Activated T-cell treated with anti-CD3 and anti-CD28 coated beads, Interleukin-2, amount 50 U/mL, for 4 hours (primary cell): Measurements from ENCODE around the gene NOS1AP. TPM values are rescaled to one million over a fixed set of nuclear protein-coding genes. Genes with fewer than 3 reads are reported as not detected.
"Not testable (repeated sequence)": the region's sequence is repeated elsewhere in the genome, so short reads cannot be mapped to it uniquely, and the experiment has no call there.

Experiments
- ATAC-seq, 2 donors: fragments of 200-7000 bp; cut with Tn5 transposase; one replicate each; pipeline ENCODE4 v1.10.0; 2021
- DNase-seq: peaks from one replicate; pipeline ENCODE4 v3.0.0-alpha.2; 2020
- H3K27me3 Mint-ChIP-seq: one replicate; pipeline ENCODE4 v1.8.0; 2021; ENCODE audit warnings: low read depth, mixed read lengths
- H3K36me3 Mint-ChIP-seq: one replicate; pipeline ENCODE4 v1.8.0; 2022; ENCODE audit warnings: mixed read lengths; ENCODE audit not compliant: insufficient read depth
- H3K4me1 Mint-ChIP-seq: one replicate; pipeline ENCODE4 v1.8.0; 2021; ENCODE audit warnings: low read depth, mixed read lengths
- H3K4me3 Mint-ChIP-seq: one replicate; pipeline ENCODE4 v1.8.0; 2021; ENCODE audit warnings: mild to moderate bottlenecking, moderate library complexity, mixed read lengths
- H3K9me3 Mint-ChIP-seq: one replicate; pipeline ENCODE4 v1.8.0; 2021; ENCODE audit warnings: mixed read lengths
- total RNA-seq, 3 donors: library from RNA; stranded (reverse); gene quantifications; one replicate each; pipeline ENCODE4 v1.2.1, GENCODE V29; 2021

The NOS1AP gene
- total RNA-seq, 3 donors from 2014 or later: 0.05 to 0.37 (median 0.13) TPM

GRCh38 chr1:162404550-162405160 is 335.2 kb downstream of the NOS1AP start:
- H3K4me1 Mint-ChIP-seq: no peaks in the 10 kb centered on the region
- H3K9me3 Mint-ChIP-seq: no peaks in the 10 kb centered on the region
- H3K27me3 Mint-ChIP-seq: peaks cover 15% of the 10 kb centered on the region
- H3K4me3 Mint-ChIP-seq: no peak overlapping the region
- ATAC-seq (no peak), DNase-seq (no peak)
- H3K36me3 Mint-ChIP-seq: no peaks in the 10 kb centered on the region

GRCh38 chr1:162405800-162406199 is 336.3 kb downstream of the NOS1AP start:
- peaks cover 12% of the 10 kb centered on the region for H3K27me3 Mint-ChIP-seq
- H3K4me1 Mint-ChIP-seq: no peaks in the 10 kb centered on the region
- H3K9me3 Mint-ChIP-seq: no peaks in the 10 kb centered on the region
- no peaks in the 10 kb centered on the region for H3K36me3 Mint-ChIP-seq
- DNase-seq (no peak), ATAC-seq (no peak)
- no peak overlapping the region for H3K4me3 Mint-ChIP-seq

- DNase-seq (no peak), ATAC-seq (no peak)
- H3K9me3 Mint-ChIP-seq: no peaks in the 10 kb centered on the region
- no peaks in the 10 kb centered on the region for H3K4me1 Mint-ChIP-seq
- no peaks in the 10 kb centered on the region for H3K36me3 Mint-ChIP-seq
- H3K4me3 Mint-ChIP-seq: peak overlapping the region; percentile 7
- H3K27me3 Mint-ChIP-seq: peaks cover 14% of the 10 kb centered on the region
These were observed 337.3 kb downstream of the NOS1AP start for GRCh38 chr1:162406811-162407210.

- Mint-ChIP-seq H3K4me1 (no peaks in the 10 kb centered on the region), H3K36me3 (no peaks in the 10 kb centered on the region), H3K4me3 (no peak overlapping the region), H3K9me3 (no peaks in the 10 kb centered on the region), H3K27me3 (peaks cover 10% of the 10 kb centered on the region)
- ATAC-seq (no peak), DNase-seq (no peak)
These were observed 338.0 kb downstream of the NOS1AP start for GRCh38 chr1:162407539-162407938.

- Mint-ChIP-seq H3K36me3 (no peaks in the 10 kb centered on the region), H3K9me3 (no peaks in the 10 kb centered on the region), H3K27me3 (peaks cover 15% of the 10 kb centered on the region), H3K4me3 (peak within 1 kb of the TSS; percentile 45), H3K4me1 (no peaks in the 10 kb centered on the region)
- no peak for ATAC-seq
- no peak for DNase-seq
These were observed 342.5 kb downstream of the NOS1AP start, which contains the start of gene SH2D1B for GRCh38 chr1:162412002-162412401. SH2D1B (minus strand) TSS chr1:162412136; CDS start chr1:162412016, 120 bp downstream.

- peaks cover 26% of the 10 kb centered on the region for H3K27me3 Mint-ChIP-seq
- no peak for ATAC-seq
- H3K36me3 Mint-ChIP-seq: no peaks in the 10 kb centered on the region
These were observed 346.7 kb downstream of the NOS1AP start for GRCh38 chr1:162416215-162416614.

GRCh38 chr1:162416909-162417308 is 347.4 kb downstream of the NOS1AP start:
- ATAC-seq (no peak), DNase-seq (no peak)
- Mint-ChIP-seq H3K9me3 (no peaks in the 10 kb centered on the region), H3K27me3 (peaks cover 28% of the 10 kb centered on the region), H3K4me1 (no peaks in the 10 kb centered on the region), H3K4me3 (no peak overlapping the region), H3K36me3 (no peaks in the 10 kb centered on the region)

More at GRCh38 chr1:162416215-162416614, 346.7 kb downstream of the NOS1AP start:
- H3K4me3 Mint-ChIP-seq: no peak overlapping the region
- H3K4me1 Mint-ChIP-seq: no peaks in the 10 kb centered on the region
- no peak for DNase-seq
- no peaks in the 10 kb centered on the region for H3K9me3 Mint-ChIP-seq

- Mint-ChIP-seq H3K4me3 (no peak overlapping the region), H3K4me1 (no peaks in the 10 kb centered on the region), H3K9me3 (no peaks in the 10 kb centered on the region), H3K27me3 (peaks cover 32% of the 10 kb centered on the region), H3K36me3 (no peaks in the 10 kb centered on the region)
- ATAC-seq (no peak), DNase-seq (no peak)
These were observed 348.2 kb downstream of the NOS1AP start for GRCh38 chr1:162417650-162418049.

GRCh38 chr1:162418584-162418983 is 349.1 kb downstream of the NOS1AP start:
- H3K4me3 Mint-ChIP-seq, H3K9me3 Mint-ChIP-seq, DNase-seq, H3K4me1 Mint-ChIP-seq, H3K36me3 Mint-ChIP-seq, ATAC-seq: not testable (repeated sequence)
- H3K27me3 Mint-ChIP-seq: peaks cover 29% of the 10 kb centered on the region

- not testable (repeated sequence) for H3K9me3 Mint-ChIP-seq, ATAC-seq, H3K36me3 Mint-ChIP-seq, H3K4me3 Mint-ChIP-seq, H3K4me1 Mint-ChIP-seq, DNase-seq
- peaks cover 32% of the 10 kb centered on the region for H3K27me3 Mint-ChIP-seq
These were observed 350.0 kb downstream of the NOS1AP start for GRCh38 chr1:162419450-162419931.

Other genes with a start within 250 kb of the NOS1AP start
- 1 to 10 TPM; 1.3 to 2.0 (median 1.5) TPM for gene OLFML2B, start 45.8 kb upstream of the NOS1AP start, total RNA-seq